Measurements from ENCODE around the gene CROCC.
A peak's percentile ranks its signal among the peaks of the same experiment; 100 is the strongest.

CROCC gene

GRCh38 chr1:16967962-16968361 is 46.2 kb downstream of the CROCC start:
- no peak for DNase-seq (ENCODE audit: low spot score)

DNA sequence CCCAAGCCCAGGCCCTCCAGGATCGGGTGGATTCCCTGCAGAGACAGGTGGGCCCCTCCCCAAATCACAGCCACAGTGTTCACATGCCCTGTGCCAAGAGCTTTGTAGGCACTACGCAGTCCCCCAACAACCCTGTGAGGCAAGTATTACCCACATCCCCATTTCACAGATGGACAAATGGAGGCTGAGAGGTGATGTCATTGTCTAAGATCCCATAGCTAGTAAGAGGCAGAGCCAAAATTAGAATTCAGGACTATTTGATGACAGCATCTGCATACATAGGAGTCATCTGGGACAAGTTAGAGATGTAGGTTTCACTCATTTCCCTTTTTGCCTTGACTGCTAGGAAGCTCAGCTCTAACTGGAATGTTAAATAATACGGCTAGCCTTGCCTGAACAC is 46.6 kb downstream of the CROCC start:
- no peak for DNase-seq (ENCODE audit: low spot score)

GRCh38 chr1:16969057-16969611 is 47.4 kb downstream of the CROCC start:
- no peak for DNase-seq (ENCODE audit: low spot score)

GRCh38 chr1:16969651-16970050 is 47.9 kb downstream of the CROCC start:
- no peak for DNase-seq (ENCODE audit: low spot score)

DNA sequence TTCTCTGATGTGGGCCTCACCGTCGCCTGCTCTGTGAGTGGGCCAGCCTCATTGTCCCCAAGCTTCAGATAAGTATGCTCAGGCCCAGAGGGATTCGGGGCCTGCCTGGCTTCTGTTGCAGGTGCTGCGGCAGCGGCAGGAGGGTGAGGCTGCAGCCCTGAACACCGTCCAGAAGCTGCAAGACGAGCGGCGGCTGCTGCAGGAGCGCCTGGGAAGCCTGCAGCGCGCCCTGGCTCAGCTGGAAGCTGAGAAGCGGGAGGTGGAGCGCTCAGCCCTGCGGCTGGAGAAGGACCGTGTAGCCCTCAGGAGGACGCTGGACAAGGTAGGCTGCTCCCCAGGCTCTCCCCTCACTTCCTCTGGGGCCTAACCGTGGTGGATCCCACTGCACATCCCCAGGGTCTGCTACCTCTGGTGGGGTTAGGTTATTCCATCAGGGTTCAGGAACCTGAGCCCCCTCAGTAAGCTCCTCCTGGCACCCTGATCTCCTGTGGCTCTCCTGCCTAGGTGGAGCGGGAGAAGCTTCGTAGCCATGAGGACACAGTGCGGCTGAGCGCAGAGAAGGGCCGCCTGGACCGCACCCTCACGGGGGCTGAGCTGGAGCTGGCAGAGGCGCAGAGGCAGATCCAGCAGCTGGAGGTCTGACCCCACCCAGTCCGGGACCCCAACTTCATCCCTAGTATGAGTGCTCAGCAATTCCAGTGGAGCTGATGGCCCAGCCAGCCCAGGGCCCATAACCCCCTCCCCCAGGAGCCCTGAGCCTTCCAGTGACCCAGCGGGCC is 48.6 kb downstream of the CROCC start:
- no peak for DNase-seq (ENCODE audit: low spot score)

DNA sequence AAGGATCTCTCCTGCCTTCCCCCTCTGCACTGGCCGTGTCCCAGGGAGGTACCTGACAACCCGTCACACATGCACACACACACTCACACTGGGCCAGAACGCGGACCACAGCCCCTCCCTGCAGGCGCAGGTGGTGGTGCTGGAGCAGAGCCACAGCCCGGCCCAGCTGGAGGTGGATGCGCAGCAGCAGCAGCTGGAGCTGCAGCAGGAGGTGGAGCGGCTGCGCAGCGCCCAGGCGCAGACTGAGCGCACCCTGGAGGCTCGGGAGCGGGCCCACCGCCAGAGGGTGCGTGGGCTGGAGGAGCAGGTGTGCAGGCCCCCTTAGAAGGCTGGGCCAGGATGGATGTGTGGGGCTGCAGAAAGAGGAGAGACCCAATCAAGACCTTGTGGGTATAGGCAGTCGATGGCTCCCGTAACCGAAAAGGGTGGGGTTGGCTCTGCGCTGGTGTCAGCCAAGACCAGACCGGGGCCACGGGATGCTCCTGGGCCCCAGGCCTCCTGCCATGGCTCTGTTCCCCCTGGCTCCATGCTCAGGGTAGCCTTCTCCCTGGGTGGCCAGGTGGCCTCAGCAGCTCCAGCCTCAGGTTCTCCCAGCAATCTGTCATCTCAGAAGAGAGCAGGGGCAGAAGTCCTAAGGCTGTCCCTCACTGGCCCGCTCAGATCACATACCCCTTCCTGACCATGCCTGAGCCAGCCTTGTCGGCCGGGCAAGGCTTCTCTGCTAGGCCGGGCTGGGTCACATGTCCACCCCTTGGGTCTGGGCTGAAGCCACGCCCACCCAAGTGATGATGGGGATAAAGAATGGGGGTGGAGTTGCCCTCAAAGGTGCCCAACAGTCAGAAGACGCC is 49.8 kb downstream of the CROCC start:
- DNase-seq (ENCODE audit: low spot score) = no peak

GRCh38 chr1:16972189-16972895 is 50.6 kb downstream of the CROCC start:
- DNase-seq (ENCODE audit: low spot score) = no peak

DNA sequence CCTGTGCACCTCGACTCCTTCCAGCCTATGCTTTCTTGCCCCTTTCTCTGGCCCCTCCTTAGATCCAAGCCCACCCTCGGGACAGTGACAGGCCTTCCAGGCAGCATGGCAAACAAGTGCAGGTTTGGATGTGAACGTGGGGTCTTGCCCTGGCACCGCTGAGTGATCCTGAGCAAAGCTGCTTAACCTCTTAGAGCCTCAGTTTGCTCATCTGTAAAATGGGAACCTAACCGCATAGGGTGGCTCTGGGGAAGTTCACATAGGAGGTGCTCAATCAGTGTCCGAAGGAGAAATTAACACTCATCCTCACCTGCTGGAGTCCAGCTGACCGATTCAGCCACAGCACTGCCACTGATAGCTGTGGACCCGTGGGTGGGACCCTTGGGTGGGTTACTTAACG is 51.5 kb downstream of the CROCC start:
- no peak for DNase-seq (ENCODE audit: low spot score)

DNA sequence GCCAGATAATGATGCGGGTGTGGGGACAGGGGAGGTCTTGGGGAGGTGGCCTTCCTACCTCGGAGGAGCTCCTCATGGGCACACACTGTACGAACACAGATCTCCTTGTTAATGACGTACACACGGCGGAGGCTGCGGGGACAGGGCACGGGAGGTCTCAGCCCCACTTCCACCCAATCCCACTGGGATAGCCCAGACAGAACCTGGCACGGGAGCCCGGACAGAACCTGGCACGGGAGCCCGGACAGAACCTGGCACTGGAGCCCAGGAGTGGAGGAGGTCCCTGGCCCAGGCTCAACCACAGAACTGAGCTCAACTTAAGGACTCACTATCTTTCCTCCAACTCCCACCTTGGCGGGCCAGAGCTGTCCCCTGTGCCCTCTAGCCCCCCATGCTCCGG is 53.5 kb downstream of the CROCC start:
- DNase-seq (ENCODE audit: low spot score) = no peak

GRCh38 chr1:16975838-16976237 is 54.1 kb downstream of the CROCC start:
- DNase-seq (ENCODE audit: low spot score) = no peak

DNA sequence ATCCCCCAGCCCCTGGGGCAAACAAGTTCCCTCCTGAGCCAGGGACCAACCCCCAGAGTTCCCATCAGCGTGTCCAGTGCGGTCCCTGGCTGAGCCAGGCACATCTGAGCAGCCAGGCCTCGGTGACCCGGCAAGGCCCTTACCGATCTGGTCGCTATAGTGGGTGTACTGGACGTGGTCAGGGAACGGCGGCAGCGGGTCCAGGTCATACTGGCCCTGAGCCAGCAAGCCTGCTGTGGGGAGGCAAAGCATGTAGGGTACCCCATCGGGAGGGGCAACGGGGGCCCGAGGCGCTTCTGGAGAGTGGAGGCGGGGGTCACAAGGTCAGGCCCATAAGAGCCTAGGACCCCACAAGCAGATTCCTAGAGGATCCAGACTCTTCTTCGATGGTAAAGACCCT is 55.2 kb downstream of the CROCC start:
- DNase-seq (ENCODE audit: low spot score) = no peak

GRCh38 chr1:16977377-16977776 is 55.6 kb downstream of the CROCC start:
- no peak for DNase-seq (ENCODE audit: low spot score)

DNA sequence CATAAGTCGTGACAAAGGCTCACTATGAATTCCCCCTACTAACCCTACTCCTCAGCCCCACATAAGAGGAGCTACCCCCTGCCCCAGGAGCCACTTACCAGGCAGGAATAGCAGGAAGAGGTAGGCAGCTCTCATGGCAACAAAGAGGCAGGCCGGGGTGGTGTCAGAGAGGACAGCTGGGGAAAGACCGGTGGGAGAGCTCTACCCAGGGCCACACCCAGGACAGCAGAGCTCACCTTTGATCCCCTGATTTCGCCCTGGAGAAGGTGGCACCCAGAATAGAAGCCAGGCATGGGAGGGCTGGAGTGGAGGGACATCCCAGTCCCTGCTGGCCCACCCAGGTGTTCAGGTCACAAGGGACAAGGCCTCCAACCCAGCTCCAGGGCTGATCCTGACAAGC is 56.4 kb downstream of the CROCC start:
- DNase-seq (ENCODE audit: low spot score) = no peak

- DNase-seq (ENCODE audit: low spot score) = no peak
Measured at GRCh38 chr1:16978567-16979474, 57.1 kb downstream of the CROCC start.

DNA sequence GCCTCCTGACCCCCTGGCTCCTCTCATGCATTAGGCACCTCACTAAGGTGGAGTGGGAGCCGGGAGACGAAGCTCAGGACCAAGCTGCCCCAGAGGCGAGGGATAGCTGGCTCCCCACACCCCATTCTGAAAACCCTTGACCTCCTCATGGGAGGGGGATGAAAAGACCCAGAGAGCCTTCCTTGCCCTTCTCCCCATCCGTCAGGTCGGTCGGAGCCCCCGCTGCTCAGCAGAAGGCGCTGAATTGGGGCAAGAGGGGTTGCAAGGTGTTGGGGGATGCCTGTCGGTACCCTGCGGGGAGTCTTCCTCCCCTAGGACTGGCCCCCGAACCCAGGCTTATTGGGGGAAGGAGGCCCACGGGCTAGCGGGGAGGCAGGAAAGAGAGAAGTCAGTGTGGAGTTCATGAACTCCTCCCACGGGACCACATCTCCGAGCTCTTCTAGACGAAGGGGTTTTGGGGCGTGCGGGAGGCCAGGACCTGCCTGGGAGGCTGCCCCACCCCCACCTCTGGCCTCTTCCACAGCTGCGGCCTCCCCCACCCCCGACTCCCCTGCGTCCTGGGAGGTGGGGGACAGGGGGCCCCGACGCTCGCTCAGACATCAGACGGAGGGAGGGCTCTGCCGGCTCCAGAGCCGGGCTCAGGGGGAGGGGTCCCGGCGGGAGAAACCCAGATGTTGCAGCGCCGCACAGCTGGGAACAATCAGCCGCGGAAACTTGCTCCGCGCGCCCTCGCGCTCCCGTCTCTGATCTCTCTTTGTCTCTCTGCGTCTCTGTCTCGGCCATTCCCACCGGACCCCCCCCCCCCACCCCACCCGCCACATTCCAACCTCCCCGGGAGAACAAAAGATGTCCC is 58.0 kb downstream of the CROCC start:
- DNase-seq (ENCODE audit: low spot score) = no peak

GRCh38 chr1:16980473-16981268 is 58.9 kb downstream of the CROCC start, which contains the start of gene MFAP2:
Gene MFAP2, minus strand, starts transcription at chr1:16980620. Its CDS starts 2,347 bp downstream, at chr1:16978273.
- DNase-seq (ENCODE audit: low spot score) = peak; percentile 61

- DNase-seq (ENCODE audit: low spot score) = no peak
Measured at GRCh38 chr1:16981269-16981849, 59.6 kb downstream of the CROCC start.

- no peak for DNase-seq (ENCODE audit: low spot score)
Measured at GRCh38 chr1:16982902-16983301, 61.2 kb downstream of the CROCC start.

DNA sequence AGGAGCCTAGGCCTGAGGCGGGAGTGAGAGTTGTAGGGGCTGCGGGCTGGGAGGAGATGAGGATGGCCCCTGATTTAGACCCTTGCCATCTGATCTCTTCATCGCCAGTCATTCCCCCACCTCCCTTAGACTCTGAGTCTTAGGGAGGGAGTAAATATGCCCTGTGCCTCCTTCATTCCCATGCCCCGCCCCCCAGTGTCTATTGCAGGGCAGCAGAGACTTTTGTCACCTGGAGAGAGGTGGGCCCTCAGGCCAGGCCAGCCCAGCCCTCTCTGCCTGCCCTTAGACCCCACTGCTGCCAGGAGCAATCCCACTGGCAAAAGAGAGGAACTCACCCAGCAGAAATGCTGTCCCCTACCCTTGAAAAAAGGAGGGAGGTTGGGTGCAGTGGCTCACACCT is 61.9 kb downstream of the CROCC start:
- no peak for DNase-seq (ENCODE audit: low spot score)
